H9 (cell line): ENCODE data around the gene PLA2G4E. TPM values are rescaled to one million over a fixed set of nuclear protein-coding genes. Genes with fewer than 3 reads are reported as not detected.
A peak's percentile ranks its signal among the peaks of the same experiment; 100 is the strongest.

Experiments used
- DNase-seq: peaks from one replicate; pipeline ENCODE4 v3.0.0-alpha.2; 2017
- H2AFZ ChIP-seq: one replicate; pipeline ENCODE4 v1.6.1; 2013; ENCODE audit warnings: mild to moderate bottlenecking, low read length, control low read depth, moderate library complexity
- H2AK5ac ChIP-seq: 2 replicates; pipeline ENCODE4 v1.6.1; 2013; ENCODE audit warnings: low read length, control low read depth, mixed read lengths; ENCODE audit not compliant: insufficient read length
- H2BK120ac ChIP-seq: one replicate; pipeline ENCODE4 v1.6.1; 2013; ENCODE audit warnings: low read depth, mild to moderate bottlenecking, low read length, control low read depth, inconsistent platforms; ENCODE audit not compliant: poor library complexity, severe bottlenecking
- H2BK12ac ChIP-seq: 2 replicates; pipeline ENCODE4 v1.6.1; 2013; ENCODE audit warnings: low read length, control low read depth, mixed read lengths, low read depth; ENCODE audit not compliant: insufficient read length
- H2BK15ac ChIP-seq: 2 replicates; pipeline ENCODE4 v1.6.1; 2013; ENCODE audit warnings: low read depth, low read length, control low read depth
- H2BK20ac ChIP-seq: one replicate; pipeline ENCODE4 v1.6.1; 2013; ENCODE audit warnings: low read depth, mild to moderate bottlenecking, low read length, control low read depth, inconsistent platforms; ENCODE audit not compliant: poor library complexity, severe bottlenecking
- H2BK5ac ChIP-seq: 2 replicates; pipeline ENCODE4 v1.6.1; 2013; ENCODE audit warnings: low read length, control low read depth, mixed read lengths; ENCODE audit not compliant: insufficient read length
- H3K14ac ChIP-seq: 2 replicates; pipeline ENCODE4 v1.6.1; 2013; ENCODE audit warnings: low read length, control low read depth; ENCODE audit not compliant: insufficient read depth
- H3K18ac ChIP-seq: 2 replicates; pipeline ENCODE4 v1.6.1; 2013; ENCODE audit warnings: low read depth, mild to moderate bottlenecking, mixed read lengths, low read length, control low read depth; ENCODE audit not compliant: insufficient read length
- H3K23ac ChIP-seq: 2 replicates; pipeline ENCODE4 v1.6.1; 2013; ENCODE audit warnings: low read length, control low read depth, mixed read lengths, low read depth; ENCODE audit not compliant: insufficient read length
- H3K23me2 ChIP-seq: 2 replicates; pipeline ENCODE4 v1.6.1; 2013; ENCODE audit warnings: low read depth, mild to moderate bottlenecking, mixed read lengths, low read length, control low read depth; ENCODE audit not compliant: insufficient read length, poor library complexity, severe bottlenecking
- H3K27ac ChIP-seq: 2 replicates; pipeline ENCODE4 v1.5.1; 2013; ENCODE audit warnings: low read length, control low read depth, mixed read lengths, low read depth; ENCODE audit not compliant: insufficient read length
- H3K27me3 ChIP-seq: 2 replicates; pipeline ENCODE4 v1.6.1; 2013; ENCODE audit warnings: low read length, control low read depth, inconsistent platforms; ENCODE audit not compliant: insufficient read depth
- H3K4ac ChIP-seq: 2 replicates; pipeline ENCODE4 v1.6.1; 2013; ENCODE audit warnings: low read depth, mild to moderate bottlenecking, control low read depth, inconsistent platforms, low read length, moderate library complexity
- H3K4me1 ChIP-seq: 2 replicates; pipeline ENCODE4 v1.6.1; 2013; ENCODE audit warnings: low read length, control low read depth, inconsistent platforms; ENCODE audit not compliant: insufficient read depth
- H3K4me2 ChIP-seq: 2 replicates; pipeline ENCODE4 v1.6.1; 2013; ENCODE audit warnings: low read length, control low read depth, mixed read lengths; ENCODE audit not compliant: insufficient read length, insufficient read depth
- H3K56ac ChIP-seq: 2 replicates; pipeline ENCODE4 v1.6.1; 2013; ENCODE audit warnings: low read depth, mild to moderate bottlenecking, mixed read lengths, low read length, control low read depth; ENCODE audit not compliant: insufficient read length
- H3K79me1 ChIP-seq: 2 replicates; pipeline ENCODE4 v1.6.1; 2013; ENCODE audit warnings: low read depth, mild to moderate bottlenecking, moderate library complexity, low read length, control low read depth, inconsistent platforms; ENCODE audit not compliant: insufficient read depth, poor library complexity, severe bottlenecking
- H3K79me2 ChIP-seq: 2 replicates; pipeline ENCODE4 v1.6.1; 2013; ENCODE audit warnings: low read length, control low read depth, inconsistent platforms; ENCODE audit not compliant: insufficient read depth
- H3K9ac ChIP-seq: 2 replicates; pipeline ENCODE4 v1.6.1; 2013; ENCODE audit warnings: low read length, control low read depth, mixed read lengths; ENCODE audit not compliant: insufficient read length; ENCODE audit errors: extremely low read depth
- H3K9me3 ChIP-seq: one replicate; pipeline ENCODE4 v1.6.1; 2013; ENCODE audit warnings: low read depth, low read length, inconsistent platforms; ENCODE audit not compliant: control insufficient read depth
- H3T11ph ChIP-seq: one replicate; pipeline ENCODE4 v1.6.1; 2013; ENCODE audit warnings: mild to moderate bottlenecking, low read length, control low read depth, inconsistent platforms
- H4K20me1 ChIP-seq: one replicate; pipeline ENCODE4 v1.6.1; 2013; ENCODE audit not compliant: control insufficient read depth, insufficient read length, insufficient read depth
- H4K5ac ChIP-seq: 2 replicates; pipeline ENCODE4 v1.6.1; 2013; ENCODE audit warnings: low read depth, mild to moderate bottlenecking, mixed read lengths, low read length, control low read depth; ENCODE audit not compliant: insufficient read length
- H4K8ac ChIP-seq: replicated peaks from 2 replicates; pipeline ENCODE4 v1.6.1; 2013; ENCODE audit warnings: low read length, control low read depth, mixed read lengths, low read depth; ENCODE audit not compliant: insufficient read length
- H4K91ac ChIP-seq: 2 replicates; pipeline ENCODE4 v1.6.1; 2013; ENCODE audit warnings: low read depth, mild to moderate bottlenecking, moderate library complexity, mixed read lengths, low read length, control low read depth; ENCODE audit not compliant: insufficient read length
- H3K27ac Mint-ChIP-seq, 3 experiments: 2 replicates in 2 of 3; 3 replicates in 1 of 3; pipeline ENCODE4 v1.8.0; 2020 to 2021; ENCODE audit warnings: mixed read lengths in 3 of 3, mild to moderate bottlenecking in 1 of 3, moderate library complexity in 1 of 3
- H3K27me3 Mint-ChIP-seq: 2 replicates; pipeline ENCODE4 v1.8.0; 2021; ENCODE audit warnings: low read depth, mild to moderate bottlenecking, moderate library complexity, mixed read lengths
- H3K36me3 Mint-ChIP-seq, 3 experiments: 2 replicates in 2 of 3; 3 replicates in 1 of 3; pipeline ENCODE4 v1.8.0; 2020 to 2021; ENCODE audit warnings: low read depth in 3 of 3, mixed read lengths in 3 of 3; ENCODE audit not compliant: insufficient read depth in 1 of 3
- H3K4me1 Mint-ChIP-seq, 2 experiments: 2 replicates each; pipeline ENCODE4 v1.8.0; 2020; ENCODE audit warnings: mixed read lengths in 2 of 2
- H3K4me3 Mint-ChIP-seq, 2 experiments: 2 replicates in 1 of 2; 3 replicates in 1 of 2; pipeline ENCODE4 v1.8.0; 2020 to 2021; ENCODE audit warnings: mild to moderate bottlenecking in 2 of 2, mixed read lengths in 2 of 2, moderate library complexity in 1 of 2
- H3K9me3 Mint-ChIP-seq, 2 experiments: 2 replicates in 1 of 2; 3 replicates in 1 of 2; pipeline ENCODE4 v1.8.0; 2020; ENCODE audit warnings: mild to moderate bottlenecking in 2 of 2, mixed read lengths in 2 of 2, moderate library complexity in 1 of 2
- WGBS: extraction: QIAGEN DNeasy Blood & Tissue Kit; methylation state at CpG from one replicate; pipeline ENCODE4 v1.1.7; 2013; ENCODE audit warnings: missing lambda C conversion rate, low lambda C conversion rate, mixed read lengths; ENCODE audit not compliant: insufficient read length; ENCODE audit errors: extremely low coverage; 5-methylcytosine and 5-hydroxymethylcytosine counted together
- total RNA-seq: library from RNA; stranded (reverse); gene quantifications from 2 replicates; pipeline ENCODE4 v1.2.1, GENCODE V29; 2021
- TF ChIP-seq, protein P1 (sequence below): fragments of 200-600 bp; sonication (generic); conservative IDR thresholded peaks from 3 replicates; pipeline ENCODE4 v1.8.0; 2021; ENCODE audit warnings: antibody characterized with exemption, mild to moderate bottlenecking

The PLA2G4E gene
- total RNA-seq, 1 experiment from 2014 or later = not detected

DNA sequence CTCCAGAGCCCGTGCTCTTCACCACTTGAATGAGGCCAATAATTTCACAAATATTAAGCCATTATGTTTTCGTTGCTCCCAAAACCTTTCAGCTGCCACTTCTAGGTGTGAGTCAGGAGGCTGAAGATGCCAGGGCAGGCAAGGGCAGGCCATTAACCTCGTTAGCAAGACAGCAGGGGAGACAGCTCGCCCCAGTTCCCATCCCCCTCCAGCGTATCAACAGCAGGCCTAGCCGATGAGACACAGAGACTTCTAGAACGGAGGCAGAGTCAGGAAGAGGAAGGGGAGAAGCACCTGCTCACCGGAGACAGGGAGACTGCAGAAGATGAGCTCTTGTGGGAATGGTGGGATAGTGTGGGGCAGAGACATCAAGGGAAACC lies 28.0 kb upstream of the PLA2G4E start:
- Histone ChIP-seq H3K79me1 (no peaks in the 10 kb centered on the region), H4K91ac (no peak overlapping the region), H2BK15ac (no peak overlapping the region), H3K27me3 (no peaks in the 10 kb centered on the region), H3K9ac (no peak overlapping the region), H3K79me2 (no peaks in the 10 kb centered on the region), H3K23me2 (no peaks in the 10 kb centered on the region), H3K18ac (no peak overlapping the region), H3T11ph (no peak overlapping the region), H4K5ac (no peak overlapping the region), H2BK5ac (no peak overlapping the region), H3K23ac (no peak overlapping the region), H2BK12ac (no peak overlapping the region), H2AFZ (no peak overlapping the region), H2BK20ac (no peak overlapping the region), H3K9me3 (no peaks in the 10 kb centered on the region), H4K8ac (no peak overlapping the region), H3K4ac (no peak overlapping the region), H3K4me1 (no peaks in the 10 kb centered on the region), H2BK120ac (no peak overlapping the region), H3K27ac (no peak overlapping the region), H3K56ac (no peak overlapping the region), H3K14ac (no peak overlapping the region), H4K20me1 (no peaks in the 10 kb centered on the region), H2AK5ac (no peak overlapping the region), H3K4me2 (no peak overlapping the region)
- H3K27me3 Mint-ChIP-seq = peaks cover 3% of the 10 kb centered on the region; the same call in 1 of the 2 replicates
- peaks cover 9 to 10% of the 10 kb centered on the region in 2 experiments for H3K4me1 Mint-ChIP-seq
- no peaks in the 10 kb centered on the region for H3K9me3 Mint-ChIP-seq
- TF ChIP-seq, protein P1, sequence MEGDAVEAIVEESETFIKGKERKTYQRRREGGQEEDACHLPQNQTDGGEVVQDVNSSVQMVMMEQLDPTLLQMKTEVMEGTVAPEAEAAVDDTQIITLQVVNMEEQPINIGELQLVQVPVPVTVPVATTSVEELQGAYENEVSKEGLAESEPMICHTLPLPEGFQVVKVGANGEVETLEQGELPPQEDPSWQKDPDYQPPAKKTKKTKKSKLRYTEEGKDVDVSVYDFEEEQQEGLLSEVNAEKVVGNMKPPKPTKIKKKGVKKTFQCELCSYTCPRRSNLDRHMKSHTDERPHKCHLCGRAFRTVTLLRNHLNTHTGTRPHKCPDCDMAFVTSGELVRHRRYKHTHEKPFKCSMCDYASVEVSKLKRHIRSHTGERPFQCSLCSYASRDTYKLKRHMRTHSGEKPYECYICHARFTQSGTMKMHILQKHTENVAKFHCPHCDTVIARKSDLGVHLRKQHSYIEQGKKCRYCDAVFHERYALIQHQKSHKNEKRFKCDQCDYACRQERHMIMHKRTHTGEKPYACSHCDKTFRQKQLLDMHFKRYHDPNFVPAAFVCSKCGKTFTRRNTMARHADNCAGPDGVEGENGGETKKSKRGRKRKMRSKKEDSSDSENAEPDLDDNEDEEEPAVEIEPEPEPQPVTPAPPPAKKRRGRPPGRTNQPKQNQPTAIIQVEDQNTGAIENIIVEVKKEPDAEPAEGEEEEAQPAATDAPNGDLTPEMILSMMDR = no peak
- H3K4me3 Mint-ChIP-seq = no peak overlapping the region
- H3K36me3 Mint-ChIP-seq = no peaks in the 10 kb centered on the region
- no CpG with 5 or more reads among the region's 8 CpGs for WGBS
- H3K27ac Mint-ChIP-seq = 0 out of 7 replicates have a peak overlapping the region, but pooled peaks of 1 of the 3 experiments have one; percentile 29
- peak; percentile 45 for DNase-seq
